Measurements from ENCODE around the gene CCRL2.

DNA sequence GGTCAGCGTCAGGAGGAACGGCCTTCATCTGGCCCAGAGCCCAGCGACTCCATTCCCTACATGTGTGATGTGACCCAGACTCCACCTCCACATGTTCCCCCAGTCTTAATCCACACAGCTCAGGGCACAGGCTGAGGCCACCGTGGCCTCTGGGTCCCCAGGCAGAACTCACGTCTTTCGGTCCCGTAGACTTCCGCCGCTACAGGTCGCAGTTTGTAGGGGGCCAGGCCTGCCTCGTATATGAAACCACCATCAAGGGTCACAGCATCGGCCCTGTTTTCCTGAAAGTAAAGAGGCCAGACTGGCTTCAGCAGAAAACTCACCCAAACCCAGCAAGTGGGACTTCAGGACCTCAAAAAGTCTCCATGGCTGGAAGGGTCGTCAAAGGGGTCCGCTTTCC lies 49.1 kb downstream of the CCRL2 start:
- TF ChIP-seq, protein P1, sequence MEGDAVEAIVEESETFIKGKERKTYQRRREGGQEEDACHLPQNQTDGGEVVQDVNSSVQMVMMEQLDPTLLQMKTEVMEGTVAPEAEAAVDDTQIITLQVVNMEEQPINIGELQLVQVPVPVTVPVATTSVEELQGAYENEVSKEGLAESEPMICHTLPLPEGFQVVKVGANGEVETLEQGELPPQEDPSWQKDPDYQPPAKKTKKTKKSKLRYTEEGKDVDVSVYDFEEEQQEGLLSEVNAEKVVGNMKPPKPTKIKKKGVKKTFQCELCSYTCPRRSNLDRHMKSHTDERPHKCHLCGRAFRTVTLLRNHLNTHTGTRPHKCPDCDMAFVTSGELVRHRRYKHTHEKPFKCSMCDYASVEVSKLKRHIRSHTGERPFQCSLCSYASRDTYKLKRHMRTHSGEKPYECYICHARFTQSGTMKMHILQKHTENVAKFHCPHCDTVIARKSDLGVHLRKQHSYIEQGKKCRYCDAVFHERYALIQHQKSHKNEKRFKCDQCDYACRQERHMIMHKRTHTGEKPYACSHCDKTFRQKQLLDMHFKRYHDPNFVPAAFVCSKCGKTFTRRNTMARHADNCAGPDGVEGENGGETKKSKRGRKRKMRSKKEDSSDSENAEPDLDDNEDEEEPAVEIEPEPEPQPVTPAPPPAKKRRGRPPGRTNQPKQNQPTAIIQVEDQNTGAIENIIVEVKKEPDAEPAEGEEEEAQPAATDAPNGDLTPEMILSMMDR (IDR thresholded peaks at IDR 0.05), result no peak
- TF ChIP-seq POLR2A (IDR thresholded peaks at IDR 0.05) (no peak), EP300 (IDR thresholded peaks at IDR 0.05) (no peak), POLR2AphosphoS5 (IDR thresholded peaks at IDR 0.05) (no peak)

Data from upper lobe of left lung (tissue), 4 donors.